PC-3 (cell line): ENCODE results near the gene CATSPERZ. TPM values are rescaled to one million over a fixed set of nuclear protein-coding genes. Genes with fewer than 3 reads are reported as not detected.

ENCODE experiments used
- ATAC-seq: fragments of 200-7000 bp; cut with Tn5 transposase; 2 replicates; pipeline ENCODE4 v1.9.1; 2020; ENCODE audit warnings: mild to moderate bottlenecking, moderate library complexity
- BruUV-seq: library from RNA; stranded (reverse); fragments of 400-500 nt; replicated peaks from 2 replicates; lab custom pipeline; 2021; lab: Mats Ljungman, UMichigan
- CTCF ChIA-PET: fragments of 300-600 bp; sonication (Branson Sonifier 250); formaldehyde crosslinking; loops from one replicate; lab custom pipeline; 2022; ENCODE audit warnings: antibody characterized with exemption; lab: Charles Lee
- POLR2A ChIA-PET: fragments of 300-600 bp; sonication (Branson Sonifier 250); formaldehyde crosslinking; loops from one replicate; lab custom pipeline; 2022; ENCODE audit warnings: antibody characterized with exemption; ENCODE audit not compliant: unreplicated experiment; lab: Charles Lee
- DNase-seq: peaks from one replicate; pipeline ENCODE4 v3.0.0-alpha.2; 2015
- H2AFZ ChIP-seq: fragments of 300-600 bp; sonication (generic); 2 replicates; pipeline ENCODE4 v1.6.0; 2016; ENCODE audit warnings: antibody characterized with exemption, low read length
- H3F3A ChIP-seq: fragments of 300-600 bp; sonication (generic); one replicate; pipeline ENCODE4 v1.6.0; 2017; ENCODE audit warnings: antibody characterized with exemption, low read length, control low read depth, mild to moderate bottlenecking; ENCODE audit not compliant: unreplicated experiment
- H3K27ac ChIP-seq: fragments of 300-600 bp; sonication (generic); 2 replicates; pipeline ENCODE4 v1.5.1; 2016; ENCODE audit warnings: mild to moderate bottlenecking, low read length
- H3K27me3 ChIP-seq: fragments of 300-600 bp; sonication (generic); 2 replicates; pipeline ENCODE4 v1.6.1; 2016; ENCODE audit warnings: low read length, mixed read lengths
- H3K36me3 ChIP-seq: fragments of 300-600 bp; sonication (generic); 2 replicates; pipeline ENCODE4 v1.6.1; 2016; ENCODE audit warnings: low read depth, mixed run types, low read length, mixed read lengths
- H3K4me1 ChIP-seq: fragments of 300-600 bp; sonication (generic); 2 replicates; pipeline ENCODE4 v1.5.1; 2016; ENCODE audit warnings: low read length; ENCODE audit not compliant: insufficient read depth
- H3K4me2 ChIP-seq: fragments of 300-600 bp; sonication (generic); 2 replicates; pipeline ENCODE4 v1.6.0; 2016; ENCODE audit warnings: low read length
- H3K4me3 ChIP-seq: fragments of 300-600 bp; sonication (generic); 2 replicates; pipeline ENCODE4 v1.5.1; 2016; ENCODE audit warnings: mild to moderate bottlenecking, low read length, mixed read lengths
- H3K79me2 ChIP-seq: fragments of 300-600 bp; sonication (generic); 2 replicates; pipeline ENCODE4 v1.6.1; 2017; ENCODE audit warnings: low read length, mixed read lengths
- H3K9ac ChIP-seq: fragments of 300-600 bp; sonication (generic); 2 replicates; pipeline ENCODE4 v1.6.0; 2016; ENCODE audit warnings: mild to moderate bottlenecking, low read length
- H3K9me2 ChIP-seq: fragments of 300-600 bp; sonication (generic); replicated peaks from 2 replicates; pipeline ENCODE4 v1.6.1; 2016; ENCODE audit warnings: mixed run types, low read length, mixed read lengths
- H3K9me3 ChIP-seq: fragments of 300-600 bp; sonication (generic); 2 replicates; pipeline ENCODE4 v1.6.1; 2016; ENCODE audit warnings: low read length, mixed read lengths
- H4K20me1 ChIP-seq: fragments of 300-600 bp; sonication (generic); 2 replicates; pipeline ENCODE4 v1.6.1; 2016; ENCODE audit warnings: low read length, mixed read lengths
- CTCF ChIP-seq: fragments of 300-600 bp; sonication (generic); conservative IDR thresholded peaks from 2 replicates; pipeline ENCODE4 v1.5.1; 2017; ENCODE audit warnings: antibody characterized with exemption, low read depth, mild to moderate bottlenecking, low read length
- EZH2 ChIP-seq: fragments of 300-600 bp; sonication (generic); IDR thresholded peaks from one replicate; pipeline ENCODE4 v1.6.1; 2017; ENCODE audit warnings: antibody characterized with exemption, mild to moderate bottlenecking, low read length; ENCODE audit not compliant: unreplicated experiment
- EZH2phosphoT487 ChIP-seq: fragments of 300-600 bp; sonication (generic); IDR thresholded peaks from 2 replicates; pipeline ENCODE4 v1.6.1; 2018; ENCODE audit warnings: mild to moderate bottlenecking, antibody characterized with exemption, low read length, borderline replicate concordance
- intact Hi-C: fragments of 100-400 bp; cut with micrococcal nuclease; formaldehyde crosslinking; loops from 2 replicates; pipeline ENCODE4 v1.9.0; 2023
- microRNA-seq: library from miRNA; unstranded; fragments of <30 nt; microRNA quantifications from one replicate; pipeline ENCODE4 v1.1.0, GENCODE V29; 2020; ENCODE audit not compliant: unreplicated experiment
- total RNA-seq: library from RNA; depleted of rRNA; stranded (reverse); fragments of >200 nt; gene quantifications from 2 replicates; pipeline ENCODE4 v1.2.3, GENCODE V29; 2014; rRNA removed

Gene CATSPERZ
- total RNA-seq, 1 experiment from 2014 or later = 9.2 TPM

GRCh38 chr11:64353715-64354506 is 53.8 kb downstream of the CATSPERZ start:
- BruUV-seq = no TSS peak
- Histone ChIP-seq H3K36me3 (no peaks in the 10 kb centered on the region), H3K27me3 (no peaks in the 10 kb centered on the region), H3K4me2 (no peak overlapping the region), H3K9me3 (no peaks in the 10 kb centered on the region), H2AFZ (no peak overlapping the region), H4K20me1 (no peaks in the 10 kb centered on the region), H3K79me2 (peaks cover 4% of the 10 kb centered on the region; the same call in 1 of the 2 replicates), H3K4me3 (no peak overlapping the region), H3F3A (no peaks in the 10 kb centered on the region), H3K9me2 (no peaks in the 10 kb centered on the region), H3K27ac (no peak overlapping the region), H3K9ac (no peak overlapping the region), H3K4me1 (peaks cover 22% of the 10 kb centered on the region)
- no peak for ATAC-seq
- no peak for DNase-seq
- intact Hi-C loops = no loop called here
- ChIA-PET CTCF (interaction anchor here (0.6 to 4.5 kb wide), 7 partner anchors 8 to 425 kb away, joined by 3 to 106 read pairs (median 5); partner anchors contain the start of genes PRDX5, SF1 and TRMT112), POLR2A (interaction anchor here (1.3 kb wide), 1 partner anchor 11 kb away, joined by 4 read pairs; no protein-coding TSS in a partner anchor)
- TF ChIP-seq CTCF (no peak), EZH2 (no peak), EZH2phosphoT487 (no peak)

Small RNA genes within 50 kb of the gene (microRNA-seq; reads per million reads assigned to microRNA genes)
- 0.75 reads per million for gene MIR7155

Other genes with a start within 250 kb of the CATSPERZ start
- 71.4 and 77.1 TPM in 2 replicates for gene MACROD1, start 134.2 kb upstream of the CATSPERZ start, total RNA-seq
- 543 and 557 TPM in 2 replicates for gene STIP1, start 114.2 kb upstream of the CATSPERZ start, total RNA-seq
- 2.1 and 2.4 TPM in 2 replicates for gene FERMT3, start 93.6 kb upstream of the CATSPERZ start, total RNA-seq
- gene TRPT1, start 74.2 kb upstream of the CATSPERZ start, total RNA-seq = 56.0 and 57.7 TPM in 2 replicates
- gene NUDT22, start 74.1 kb upstream of the CATSPERZ start, total RNA-seq = 98.3 and 102 TPM in 2 replicates
- 20.4 and 25.4 TPM in 2 replicates for gene DNAJC4, start 69.8 kb upstream of the CATSPERZ start, total RNA-seq
- 27.9 and 39.4 TPM in 2 replicates for gene VEGFB, start 65.8 kb upstream of the CATSPERZ start, total RNA-seq
- 215 and 248 TPM in 2 replicates for gene FKBP2, start 59.3 kb upstream of the CATSPERZ start, total RNA-seq
- gene PPP1R14B, start 53.4 kb upstream of the CATSPERZ start, total RNA-seq = 1,496 and 2,060 TPM in 2 replicates
- 69.0 and 88.3 TPM in 2 replicates for gene PLCB3, start 48.8 kb upstream of the CATSPERZ start, total RNA-seq
- 360 and 368 TPM in 2 replicates for gene BAD, start 15.7 kb upstream of the CATSPERZ start, total RNA-seq
- gene GPR137, start 14.5 kb upstream of the CATSPERZ start, total RNA-seq = 32.4 and 47.5 TPM in 2 replicates
- 1.2 TPM in 1 of 2 replicates, not detected in the other for gene KCNK4, start 9.1 kb upstream of the CATSPERZ start, total RNA-seq
- gene ESRRA, start 5.2 kb downstream of the CATSPERZ start, total RNA-seq = 111 and 114 TPM in 2 replicates
- 812 and 815 TPM in 2 replicates for gene TRMT112, start 17.2 kb downstream of the CATSPERZ start, total RNA-seq
- gene PRDX5, start 17.8 kb downstream of the CATSPERZ start, total RNA-seq = 467 and 585 TPM in 2 replicates
- gene CCDC88B, start 39.8 kb downstream of the CATSPERZ start, total RNA-seq = 19.6 and 21.0 TPM in 2 replicates
- 148 and 189 TPM in 2 replicates for gene RPS6KA4, start 58.8 kb downstream of the CATSPERZ start, total RNA-seq